ENCODE results near the gene PCSK6. TPM values are rescaled to one million over a fixed set of nuclear protein-coding genes. Genes with fewer than 3 reads are reported as not detected.
A peak's percentile ranks its signal among the peaks of the same experiment; 100 is the strongest.

Gene PCSK6
- 10 to 100 TPM; 29.9 to 39.5 TPM for total RNA-seq

DNA sequence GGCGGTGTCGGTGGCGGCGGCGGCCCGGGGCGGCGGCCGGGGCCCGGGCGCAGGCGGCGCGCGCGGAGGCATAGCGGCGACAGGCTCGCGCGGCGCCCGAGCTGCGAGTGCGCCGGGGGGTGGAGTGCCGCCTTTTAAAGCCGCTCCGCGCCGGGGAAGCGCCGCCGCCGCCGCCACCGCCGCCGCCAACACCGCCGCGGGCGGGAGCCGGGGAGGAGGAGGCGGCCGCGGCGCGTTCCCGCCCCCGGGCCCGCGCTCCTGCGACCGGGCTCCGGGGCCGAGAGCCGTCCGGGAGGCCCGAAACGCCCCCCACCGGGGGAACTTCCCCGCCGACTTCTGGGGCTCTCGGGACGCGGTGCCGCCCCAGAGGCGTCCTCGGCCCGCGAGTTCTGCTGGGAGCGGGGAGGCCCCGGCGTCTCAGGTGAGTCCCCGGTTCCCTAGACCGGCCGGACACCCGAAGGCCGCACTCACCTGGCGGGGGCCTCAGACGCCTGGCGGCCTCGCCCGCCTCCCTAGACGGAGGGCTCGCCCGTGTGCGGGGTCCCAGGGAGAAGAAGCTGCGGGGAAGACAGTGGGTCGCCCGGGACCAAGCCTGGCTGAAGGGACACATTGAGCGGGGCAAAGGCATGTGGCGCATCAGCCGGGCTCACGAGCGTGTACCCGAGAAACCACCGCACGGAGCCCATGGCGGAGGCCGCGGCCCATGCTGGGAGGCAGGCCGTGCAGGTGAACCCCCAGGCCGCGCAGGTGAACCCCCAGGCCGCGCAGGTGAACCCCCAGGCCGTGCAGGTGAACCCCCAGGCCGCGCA is at the start of gene PCSK6:
TSS of gene PCSK6 (minus strand) at position 109 of the 809 bp plus-strand sequence. CDS start at position 72, 37 bp downstream.
- TF ChIP-seq, protein P1, sequence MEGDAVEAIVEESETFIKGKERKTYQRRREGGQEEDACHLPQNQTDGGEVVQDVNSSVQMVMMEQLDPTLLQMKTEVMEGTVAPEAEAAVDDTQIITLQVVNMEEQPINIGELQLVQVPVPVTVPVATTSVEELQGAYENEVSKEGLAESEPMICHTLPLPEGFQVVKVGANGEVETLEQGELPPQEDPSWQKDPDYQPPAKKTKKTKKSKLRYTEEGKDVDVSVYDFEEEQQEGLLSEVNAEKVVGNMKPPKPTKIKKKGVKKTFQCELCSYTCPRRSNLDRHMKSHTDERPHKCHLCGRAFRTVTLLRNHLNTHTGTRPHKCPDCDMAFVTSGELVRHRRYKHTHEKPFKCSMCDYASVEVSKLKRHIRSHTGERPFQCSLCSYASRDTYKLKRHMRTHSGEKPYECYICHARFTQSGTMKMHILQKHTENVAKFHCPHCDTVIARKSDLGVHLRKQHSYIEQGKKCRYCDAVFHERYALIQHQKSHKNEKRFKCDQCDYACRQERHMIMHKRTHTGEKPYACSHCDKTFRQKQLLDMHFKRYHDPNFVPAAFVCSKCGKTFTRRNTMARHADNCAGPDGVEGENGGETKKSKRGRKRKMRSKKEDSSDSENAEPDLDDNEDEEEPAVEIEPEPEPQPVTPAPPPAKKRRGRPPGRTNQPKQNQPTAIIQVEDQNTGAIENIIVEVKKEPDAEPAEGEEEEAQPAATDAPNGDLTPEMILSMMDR (IDR thresholded peaks at IDR 0.05), result no peak

DNA sequence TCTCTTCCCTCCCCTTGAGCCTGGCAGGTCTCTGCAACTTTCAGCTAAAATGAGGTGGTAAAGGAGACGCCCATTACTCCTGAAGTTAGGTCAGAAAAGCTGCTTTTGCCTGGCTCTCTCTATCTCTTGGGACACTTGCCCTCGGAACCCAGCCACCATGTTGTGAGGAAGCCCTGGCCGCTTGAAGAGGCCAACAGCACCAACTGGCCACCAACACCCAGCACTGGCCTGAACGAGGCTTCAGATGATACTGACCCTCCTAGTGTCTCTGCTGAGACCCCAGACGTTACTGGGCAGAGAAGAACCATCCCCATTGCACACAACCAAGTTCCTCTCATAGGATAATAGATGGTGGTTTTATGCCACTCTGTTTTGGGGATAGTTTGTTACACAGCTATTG is 49.5 kb upstream of the PCSK6 start:
- peak; percentile 11 for DNase-seq
- H3K27ac ChIP-seq, result no peak overlapping the region
- H3K4me3 ChIP-seq, result no peak overlapping the region
- TF ChIP-seq, protein P1 (IDR thresholded peaks at IDR 0.05), result no peak
- no peaks in the 10 kb centered on the region for H3K36me3 ChIP-seq
- intact Hi-C loops (cut with DNase I), result no loop called here
- no peak overlapping the region for H3K9ac ChIP-seq (ENCODE audit: low read depth in 2 of 2, low read length in 2 of 2)
- no peaks in the 10 kb centered on the region for H3K9me3 ChIP-seq
- no peaks in the 10 kb centered on the region for H3K4me1 ChIP-seq
- no peaks in the 10 kb centered on the region for H3K27me3 ChIP-seq

More for the DNA sequence above, at the start of gene PCSK6:
- Histone ChIP-seq H3K4me1 (no peaks in the 10 kb centered on the region), H3K36me3 (no peaks in the 10 kb centered on the region), H3K27me3 (no peaks in the 10 kb centered on the region), H3K9me3 (no peaks in the 10 kb centered on the region), H3K4me3 (peak within 1 kb of the TSS; percentile 47), H3K9ac (ENCODE audit: low read depth in 2 of 2, low read length in 2 of 2) (peak within 1 kb of the TSS; percentile 34 to 61), H3K27ac (no peak within 1 kb of the TSS)
- intact Hi-C loops (cut with DNase I), result loop anchor here (5.0 kb wide), 1 partner anchor 183 kb away; no protein-coding TSS in a partner anchor
- DNase-seq, result peak; percentile 52

DNA sequence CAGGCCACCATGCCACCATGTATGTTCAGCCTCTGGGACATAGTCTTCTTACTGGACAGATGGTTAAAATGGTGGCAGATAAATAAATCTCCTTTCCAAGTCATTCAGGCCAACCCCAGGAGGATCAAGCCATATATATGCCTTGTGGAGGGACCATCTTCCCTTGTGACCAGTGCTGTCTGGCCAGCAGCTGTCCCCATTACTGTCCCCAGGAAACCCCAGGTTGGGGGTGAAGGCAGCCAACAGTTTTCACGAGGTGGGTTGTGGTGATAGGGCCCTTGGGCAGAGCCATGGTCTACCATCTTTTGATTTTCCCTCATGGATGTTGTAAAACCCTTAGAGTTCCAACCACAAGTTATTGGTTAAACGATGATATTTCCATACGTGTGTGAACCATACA is 48.7 kb upstream of the PCSK6 start:
- TF ChIP-seq, protein P1 (IDR thresholded peaks at IDR 0.05), result no peak
- no peaks in the 10 kb centered on the region for H3K4me1 ChIP-seq
- no peak overlapping the region for H3K4me3 ChIP-seq
- no peak overlapping the region for H3K9ac ChIP-seq (ENCODE audit: low read depth in 2 of 2, low read length in 2 of 2)
- H3K27ac ChIP-seq, result no peak overlapping the region
- H3K9me3 ChIP-seq, result no peaks in the 10 kb centered on the region
- no peaks in the 10 kb centered on the region for H3K27me3 ChIP-seq
- intact Hi-C loops (cut with DNase I), result no loop called here
- no peaks in the 10 kb centered on the region for H3K36me3 ChIP-seq
- peak; percentile 10 for DNase-seq

DNA sequence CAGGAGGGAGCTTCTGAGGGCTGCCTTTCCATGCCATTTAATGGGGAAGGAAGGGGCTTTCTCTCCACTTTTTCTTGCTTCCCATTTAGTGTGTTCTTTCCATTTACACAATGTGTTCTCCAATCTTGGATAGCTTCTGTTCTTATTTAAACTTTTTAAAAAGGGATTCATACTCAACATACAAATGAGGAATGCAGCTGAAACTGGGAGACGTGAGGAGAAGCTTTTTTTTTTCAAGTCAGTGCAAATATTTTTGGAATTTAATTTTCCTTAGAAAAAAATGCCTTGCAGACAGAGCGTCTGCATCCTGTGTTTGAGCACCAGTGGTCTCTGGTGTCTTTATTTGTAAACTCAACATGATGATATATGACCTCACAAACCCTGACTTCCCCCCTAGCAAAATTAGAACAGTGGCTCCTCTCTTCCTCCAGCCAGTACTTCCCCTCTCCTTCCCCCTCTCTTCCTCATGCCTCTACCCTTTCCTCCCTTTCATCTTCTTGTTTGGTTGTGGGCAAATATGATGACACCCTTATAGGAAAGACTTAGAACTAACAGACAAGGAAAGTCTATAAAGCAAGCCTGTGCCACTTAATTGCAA is 48.1 kb upstream of the PCSK6 start:
- intact Hi-C loops (cut with DNase I), result no loop called here
- Histone ChIP-seq H3K36me3 (no peaks in the 10 kb centered on the region), H3K27ac (no peak overlapping the region), H3K9ac (ENCODE audit: low read depth in 2 of 2, low read length in 2 of 2) (no peak overlapping the region), H3K27me3 (no peaks in the 10 kb centered on the region), H3K9me3 (no peaks in the 10 kb centered on the region), H3K4me3 (no peak overlapping the region), H3K4me1 (no peaks in the 10 kb centered on the region)
- TF ChIP-seq, protein P1 (IDR thresholded peaks at IDR 0.05), result no peak
- peak; percentile 4 for DNase-seq

DNA sequence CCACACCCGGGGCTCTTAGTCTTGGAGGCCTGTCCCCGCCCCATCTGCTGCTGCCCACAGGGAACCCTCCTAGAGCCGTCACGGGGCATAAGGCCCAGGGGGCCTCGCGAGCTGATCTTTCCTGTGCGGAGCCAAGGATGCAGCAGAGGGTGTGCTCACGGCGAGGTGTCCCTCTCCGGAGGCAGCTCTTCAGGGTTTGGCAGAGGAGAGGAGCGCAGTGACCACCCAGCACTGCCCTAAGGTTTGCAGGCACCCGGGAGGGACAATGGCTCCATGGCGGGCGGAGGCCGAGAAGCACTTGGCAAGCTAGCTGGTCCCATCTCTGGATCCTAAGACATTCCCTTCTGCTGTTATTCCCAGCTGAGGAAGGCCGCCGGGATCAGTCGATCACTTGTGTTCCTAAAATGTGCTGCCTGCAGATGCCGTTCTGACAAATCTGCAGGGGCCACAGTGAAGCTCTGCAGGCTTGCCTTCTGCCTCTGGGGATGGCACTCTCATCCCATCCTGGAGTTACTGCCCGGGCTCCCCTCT is 47.4 kb upstream of the PCSK6 start:
- Histone ChIP-seq H3K9me3 (no peaks in the 10 kb centered on the region), H3K4me3 (no peak overlapping the region), H3K27me3 (no peaks in the 10 kb centered on the region), H3K36me3 (no peaks in the 10 kb centered on the region), H3K4me1 (no peaks in the 10 kb centered on the region), H3K27ac (no peak overlapping the region), H3K9ac (ENCODE audit: low read depth in 2 of 2, low read length in 2 of 2) (no peak overlapping the region)
- DNase-seq, result peak; percentile 14
- TF ChIP-seq, protein P1 (IDR thresholded peaks at IDR 0.05), result no peak
- intact Hi-C loops (cut with DNase I), result no loop called here
